Ishikawa (cell line): Measurements from ENCODE around the gene SALL3.

Experiments
- CEBPB ChIP-seq: IDR thresholded peaks from 2 replicates; pipeline ENCODE4 v1.6.1; 2012
- CREB1 ChIP-seq: IDR thresholded peaks from 2 replicates; pipeline ENCODE4 v1.6.1; 2012; ENCODE audit warnings: low read depth
- EGR1 ChIP-seq: IDR thresholded peaks from 2 replicates; pipeline ENCODE4 v1.6.1; 2012
- EP300 ChIP-seq: IDR thresholded peaks from 2 replicates; pipeline ENCODE4 v1.6.1; 2012; ENCODE audit warnings: borderline replicate concordance
- MAX ChIP-seq: IDR thresholded peaks from 2 replicates; pipeline ENCODE4 v1.6.1; 2012
- NFIC ChIP-seq: IDR thresholded peaks from 2 replicates; pipeline ENCODE4 v1.6.1; 2012
- RAD21 ChIP-seq: IDR thresholded peaks from 2 replicates; pipeline ENCODE4 v1.6.1; 2012; ENCODE audit warnings: low read depth
- REST ChIP-seq: IDR thresholded peaks from 2 replicates; pipeline ENCODE4 v1.6.1; 2012; ENCODE audit warnings: low read depth, mild to moderate bottlenecking
- TAF1 ChIP-seq: IDR thresholded peaks from 2 replicates; pipeline ENCODE4 v1.6.1; 2012; ENCODE audit warnings: low read depth, mild to moderate bottlenecking
- TCF12 ChIP-seq: IDR thresholded peaks from 2 replicates; pipeline ENCODE4 v1.6.1; 2012; ENCODE audit warnings: low read depth
- TEAD4 ChIP-seq: IDR thresholded peaks from 2 replicates; pipeline ENCODE4 v1.6.1; 2012
- USF1 ChIP-seq: IDR thresholded peaks from 2 replicates; pipeline ENCODE4 v1.6.1; 2012
- YY1 ChIP-seq: IDR thresholded peaks from 2 replicates; pipeline ENCODE4 v1.6.1; 2012; ENCODE audit warnings: low read depth
- ZBTB7A ChIP-seq: IDR thresholded peaks from 2 replicates; pipeline ENCODE4 v1.6.1; 2012; ENCODE audit warnings: low read depth

The SALL3 gene

GRCh38 chr18:79008356-79008940 is 28.8 kb downstream of the SALL3 start:
- no peak for TF ChIP-seq TAF1
- no peak for TF ChIP-seq ZBTB7A
- TF ChIP-seq MAX: no peak
- no peak for TF ChIP-seq TEAD4
- TF ChIP-seq EGR1: no peak
- no peak for TF ChIP-seq USF1
- no peak for TF ChIP-seq EP300
- TF ChIP-seq REST: no peak
- no peak for TF ChIP-seq CREB1
- no peak for TF ChIP-seq YY1
- no peak for TF ChIP-seq CEBPB
- no peak for TF ChIP-seq RAD21

- TF ChIP-seq MAX (no peak), USF1 (no peak), YY1 (no peak), EP300 (no peak), RAD21 (no peak), EGR1 (no peak), ZBTB7A (no peak), TCF12 (no peak), CEBPB (no peak)
Measured at GRCh38 chr18:79010802-79011201, 31.2 kb downstream of the SALL3 start.

DNA sequence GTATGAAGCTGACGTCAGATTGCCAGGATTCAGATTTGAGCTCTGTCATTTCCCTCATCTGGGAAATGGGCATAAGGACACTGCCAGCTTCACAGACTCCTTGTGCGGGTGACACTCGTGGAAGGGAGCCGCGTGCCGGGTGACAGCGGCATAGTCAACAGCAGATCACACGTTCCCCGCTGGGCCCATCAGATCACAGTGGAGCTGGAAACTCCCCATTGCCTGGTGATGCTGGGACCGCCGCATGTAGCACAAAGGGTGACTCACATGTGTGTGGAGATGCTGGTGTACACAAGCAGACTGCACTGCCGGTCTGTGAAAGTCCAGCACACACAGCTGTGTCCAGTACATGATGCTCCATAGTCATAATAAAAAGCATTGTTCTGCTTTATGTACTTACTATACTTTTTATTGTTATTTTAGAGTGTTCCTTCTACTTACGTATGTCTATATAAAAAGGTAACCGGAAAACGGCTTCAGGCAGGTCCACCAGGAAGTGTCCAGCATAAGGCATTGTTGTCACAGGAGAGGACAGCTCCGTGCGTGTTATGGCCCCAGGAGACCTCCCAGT is 31.8 kb downstream of the SALL3 start:
- TF ChIP-seq MAX (no peak), YY1 (no peak), REST (no peak)

DNA sequence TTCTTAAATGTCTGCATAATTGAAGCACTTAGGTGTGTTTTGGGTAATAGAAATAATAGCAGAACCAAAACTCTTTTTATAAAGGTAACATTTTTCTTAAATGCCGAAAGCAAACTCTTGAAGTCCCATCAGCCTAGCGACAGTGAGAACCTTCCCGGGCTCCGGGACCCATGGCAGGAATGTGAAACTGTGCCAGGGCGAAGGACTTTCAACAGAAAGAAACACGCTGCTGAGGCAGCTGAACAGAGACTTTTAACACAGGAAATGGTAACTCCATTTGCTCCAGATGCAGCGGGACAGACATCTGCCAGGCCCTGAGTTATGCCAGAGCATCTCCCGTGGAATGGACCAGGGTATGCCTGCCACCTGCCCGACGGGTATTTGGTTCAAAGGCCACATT is 34.3 kb downstream of the SALL3 start:
- TF ChIP-seq USF1 (no peak), TAF1 (no peak), YY1 (no peak), TEAD4 (no peak), ZBTB7A (no peak), REST (no peak), EGR1 (no peak), CREB1 (no peak), TCF12 (no peak), RAD21 (no peak), MAX (no peak), NFIC (no peak), EP300 (no peak)
